ENCODE results near the gene CRNN. TPM values are rescaled to one million over a fixed set of nuclear protein-coding genes. Genes with fewer than 3 reads are reported as not detected.
A peak's percentile ranks its signal among the peaks of the same experiment; 100 is the strongest.

Gene CRNN
- total RNA-seq, 1 donor from 2014 or later: not detected

DNA sequence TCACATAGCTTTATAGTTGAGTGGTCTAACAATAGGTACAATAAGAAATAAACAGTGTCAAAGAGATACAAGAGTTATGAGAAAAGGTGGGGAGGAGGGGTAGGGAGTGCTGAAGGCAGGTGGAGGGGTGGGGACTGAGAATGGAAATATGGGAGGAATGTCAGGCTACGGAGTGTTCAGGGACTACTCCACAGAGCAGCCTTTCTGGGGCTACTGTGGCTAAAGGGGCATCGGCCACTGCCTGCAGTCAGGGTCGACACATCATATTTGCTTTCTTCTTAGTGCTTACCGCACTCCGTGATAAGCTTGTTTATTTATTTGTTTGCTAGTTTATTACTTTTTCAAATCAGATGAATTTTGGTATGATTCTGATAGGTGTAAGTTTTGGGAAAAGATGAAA lies 34.4 kb upstream of the CRNN start:
- no peak overlapping the region for H3K27ac ChIP-seq
- intact Hi-C loops (cut with DNase I): no loop called here
- ATAC-seq: no peak

DNA sequence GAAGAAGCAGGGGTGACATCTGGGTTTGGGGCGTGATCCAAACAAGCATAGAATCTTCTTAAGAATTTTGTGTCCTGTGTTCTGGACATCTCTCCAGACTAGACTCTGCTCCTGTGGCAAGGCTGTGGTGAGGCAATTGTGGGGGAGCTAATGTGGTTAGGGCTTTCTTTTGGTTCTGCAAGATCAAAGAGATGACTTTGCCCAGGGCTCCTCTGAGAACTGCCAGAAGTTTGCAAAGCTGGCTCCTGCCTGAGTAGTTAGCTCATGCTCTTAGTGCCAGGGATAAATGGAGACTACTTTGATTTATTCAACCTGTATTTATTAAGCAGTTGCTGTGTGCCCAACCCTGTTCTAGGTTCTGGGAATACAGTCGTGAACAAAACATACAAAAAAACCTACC lies 34.0 kb upstream of the CRNN start:
- DNase-seq (no peak), ATAC-seq (no peak)
- no peaks in the 10 kb centered on the region for H3K9me3 ChIP-seq
- H3K36me3 ChIP-seq: no peaks in the 10 kb centered on the region
- no peak overlapping the region for H3K27ac ChIP-seq
- peaks cover 4% of the 10 kb centered on the region for H3K4me1 ChIP-seq
- H3K4me3 ChIP-seq: no peak overlapping the region
- TF ChIP-seq CTCF (IDR thresholded peaks at IDR 0.05): no peak
- intact Hi-C loops (cut with DNase I): no loop called here
- peaks cover 4% of the 10 kb centered on the region for H3K27me3 ChIP-seq (ENCODE audit: low read depth)

More for the DNA sequence above, 34.4 kb upstream of the CRNN start:
- peaks cover 4% of the 10 kb centered on the region for H3K27me3 ChIP-seq (ENCODE audit: low read depth)
- H3K36me3 ChIP-seq: no peaks in the 10 kb centered on the region
- H3K4me3 ChIP-seq: no peak overlapping the region
- no peaks in the 10 kb centered on the region for H3K9me3 ChIP-seq
- no peak for DNase-seq
- TF ChIP-seq CTCF (IDR thresholded peaks at IDR 0.05): no peak
- H3K4me1 ChIP-seq: peaks cover under 1% of the 10 kb centered on the region

- intact Hi-C loops (cut with DNase I): no loop called here
- no peak for DNase-seq
- no peaks in the 10 kb centered on the region for H3K9me3 ChIP-seq
- H3K27ac ChIP-seq: no peak overlapping the region
- no peak for ATAC-seq
- no peak overlapping the region for H3K4me3 ChIP-seq
- TF ChIP-seq CTCF (IDR thresholded peaks at IDR 0.05): no peak
- H3K36me3 ChIP-seq: no peaks in the 10 kb centered on the region
- peaks cover 9% of the 10 kb centered on the region for H3K4me1 ChIP-seq
- peaks cover 4% of the 10 kb centered on the region for H3K27me3 ChIP-seq (ENCODE audit: low read depth)
Measured at GRCh38 chr1:152447484-152447883, 33.4 kb upstream of the CRNN start.

DNA sequence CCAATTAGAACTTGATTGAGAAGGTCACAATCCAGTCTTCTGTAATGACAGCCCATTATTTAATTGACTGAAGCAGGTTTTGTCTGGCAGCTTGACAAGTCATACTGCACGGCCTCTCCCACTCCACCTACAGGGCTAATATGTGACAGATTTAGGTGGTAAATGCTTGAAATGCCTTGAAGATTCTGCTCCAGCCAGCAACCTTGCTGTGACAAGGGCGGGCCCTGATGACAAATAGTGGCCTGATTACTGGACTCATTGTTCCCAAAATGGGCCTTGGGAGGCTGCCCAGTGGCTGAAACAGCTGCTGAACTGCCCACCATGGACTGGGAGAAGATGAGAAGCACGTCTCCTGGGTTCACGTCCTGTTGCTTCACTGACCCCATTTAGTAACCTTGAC lies 30.0 kb upstream of the CRNN start:
- Histone ChIP-seq H3K36me3 (no peaks in the 10 kb centered on the region), H3K27ac (no peak overlapping the region), H3K27me3 (ENCODE audit: low read depth) (peaks cover 4% of the 10 kb centered on the region), H3K4me1 (peaks cover 13% of the 10 kb centered on the region), H3K9me3 (no peaks in the 10 kb centered on the region), H3K4me3 (no peak overlapping the region)
- no peak for TF ChIP-seq CTCF (IDR thresholded peaks at IDR 0.05)
- DNase-seq (no peak), ATAC-seq (no peak)
- intact Hi-C loops (cut with DNase I): no loop called here

DNA sequence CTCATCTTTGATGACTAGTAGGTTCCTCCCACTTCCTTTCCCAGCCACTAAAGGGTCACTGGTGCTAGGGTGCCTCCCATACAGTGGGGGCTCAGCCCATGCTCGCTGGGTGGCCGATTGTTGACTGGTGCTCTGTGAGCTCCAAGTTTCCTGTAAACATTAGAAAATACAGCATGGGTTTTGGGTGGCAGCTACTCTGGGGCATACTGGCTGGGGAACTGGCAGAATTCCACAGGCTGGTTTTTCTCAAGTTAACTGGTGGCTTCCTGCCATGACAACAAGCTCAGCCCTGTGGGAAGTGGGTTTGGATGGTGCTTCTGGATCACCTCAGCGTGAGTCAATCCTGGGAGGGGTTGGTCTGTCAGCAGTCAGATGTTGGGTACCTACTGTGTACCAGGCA lies 28.7 kb upstream of the CRNN start:
- Histone ChIP-seq H3K9me3 (no peaks in the 10 kb centered on the region), H3K27ac (no peak overlapping the region), H3K4me1 (peaks cover 13% of the 10 kb centered on the region), H3K4me3 (no peak overlapping the region), H3K27me3 (ENCODE audit: low read depth) (peaks cover 4% of the 10 kb centered on the region), H3K36me3 (no peaks in the 10 kb centered on the region)
- intact Hi-C loops (cut with DNase I): no loop called here
- peak in 1 of 2 donors; percentile 41 for ATAC-seq
- TF ChIP-seq CTCF (IDR thresholded peaks at IDR 0.05): no peak
- DNase-seq: no peak

- Histone ChIP-seq H3K9me3 (no peaks in the 10 kb centered on the region), H3K4me3 (no peak overlapping the region), H3K4me1 (peaks cover 13% of the 10 kb centered on the region), H3K27me3 (ENCODE audit: low read depth) (peaks cover 4% of the 10 kb centered on the region), H3K27ac (no peak overlapping the region), H3K36me3 (no peaks in the 10 kb centered on the region)
- ATAC-seq (no peak), DNase-seq (no peak)
- intact Hi-C loops (cut with DNase I): no loop called here
- TF ChIP-seq CTCF (IDR thresholded peaks at IDR 0.05): no peak
Measured at GRCh38 chr1:152442301-152442700, 28.2 kb upstream of the CRNN start.

Measured in lower lobe of right lung (tissue), 2 donors.